HCT116 (cell line): Measurements from ENCODE around the gene TMSB4X. TPM values are rescaled to one million over a fixed set of nuclear protein-coding genes. Genes with fewer than 3 reads are reported as not detected.

ENCODE experiments used
- ATAC-seq: fragments of 200-7000 bp; cut with Tn5 transposase; 2 replicates; pipeline ENCODE4 v1.9.1; 2020; ENCODE audit warnings: mild to moderate bottlenecking, moderate library complexity
- BruUV-seq: library from RNA; stranded (reverse); fragments of 400-500 nt; replicated peaks from 2 replicates; lab custom pipeline; 2021; lab: Mats Ljungman, UMichigan
- CTCF ChIA-PET: fragments of 300-600 bp; sonication (Branson Sonifier 250); formaldehyde crosslinking; loops from one replicate; lab custom pipeline; 2021; ENCODE audit warnings: antibody characterized with exemption; lab: Charles Lee
- POLR2A ChIA-PET: fragments of 300-600, 350-600 bp; sonication (Branson Sonifier 250); formaldehyde crosslinking; loops from one replicate; lab custom pipeline; 2021; ENCODE audit warnings: antibody characterized with exemption; lab: Charles Lee
- RAD21 ChIA-PET, 2 experiments: fragments of 300-600 bp; sonication (Branson Sonifier 250); formaldehyde crosslinking; loops; one replicate each; lab custom pipeline; 2023; ENCODE audit warnings: low total read pairs in 2 of 2; ENCODE audit not compliant: uncharacterized antibody in 2 of 2, unreplicated experiment in 2 of 2, low non-redundant PET in 1 of 2; lab: Charles Lee
- DNase-seq: peaks from one replicate; pipeline ENCODE4 v3.0.0-alpha.2; 2010; ENCODE audit warnings: low read depth, low spot score
- H2AFZ ChIP-seq: fragments of 200-600 bp; shearing (Covaris generic), sonication (generic); 2 replicates; pipeline ENCODE4 v1.6.1; 2017; ENCODE audit warnings: low read depth, mixed run types, mixed read lengths, antibody characterized with exemption, low read length; ENCODE audit not compliant: poor library complexity, severe bottlenecking
- H3K27ac ChIP-seq: 2 replicates; pipeline ENCODE4 v1.5.1; 2012; ENCODE audit warnings: low read depth, low read length
- H3K27me3 ChIP-seq: fragments of 200-600 bp; sonication (generic); 2 replicates; pipeline ENCODE4 v1.6.1; 2016; ENCODE audit warnings: mixed run types, low read length, mixed read lengths; ENCODE audit not compliant: insufficient read depth
- H3K36me3 ChIP-seq, 2 experiments: fragments of 200-500 bp in 1 of 2; fragments of 200-600 bp in 1 of 2; sonication (Bioruptor generic) in 1 of 2; sonication (generic) in 1 of 2; 2 replicates each; pipeline versions ENCODE4 v1.5.1 to v1.6.1; 2014 to 2016; ENCODE audit warnings: low read length in 2 of 2, inconsistent platforms in 1 of 2, mixed read lengths in 1 of 2, mixed run types in 1 of 2; ENCODE audit not compliant: insufficient read depth in 2 of 2, control insufficient read depth in 1 of 2
- H3K4me1 ChIP-seq, 2 experiments: fragments of 200-600 bp in 1 of 2; sonication (generic) in 1 of 2; 2 replicates each; pipeline versions ENCODE4 v1.5.1 to v1.6.1; 2012 to 2017; ENCODE audit warnings: low read length in 2 of 2, inconsistent platforms in 1 of 2, mild to moderate bottlenecking in 1 of 2, mixed read lengths in 1 of 2, mixed run types in 1 of 2, moderate library complexity in 1 of 2; ENCODE audit not compliant: insufficient read depth in 2 of 2, control insufficient read depth in 1 of 2
- H3K4me2 ChIP-seq: fragments of 200-600 bp; sonication (generic); 2 replicates; pipeline ENCODE4 v1.6.1; 2017; ENCODE audit warnings: mixed run types, low read length, mixed read lengths
- H3K4me3 ChIP-seq, 2 experiments: fragments of 200-600 bp in 1 of 2; sonication (generic) in 1 of 2; replicated peaks in 1 of 2; 2 replicates each; pipeline ENCODE4 v1.5.1; 2011 to 2016; ENCODE audit warnings: low read length in 2 of 2, control low read depth in 1 of 2, low read depth in 1 of 2, mild to moderate bottlenecking in 1 of 2, mixed read lengths in 1 of 2, mixed run types in 1 of 2
- H3K79me2 ChIP-seq: fragments of 200-600 bp; sonication (generic); 2 replicates; pipeline ENCODE4 v1.6.1; 2017; ENCODE audit warnings: mild to moderate bottlenecking, mixed run types, low read length, moderate library complexity, mixed read lengths; ENCODE audit not compliant: insufficient read depth
- H3K9ac ChIP-seq: fragments of 200-600 bp; sonication (generic); 2 replicates; pipeline ENCODE4 v1.6.1; 2016; ENCODE audit warnings: low read length, mixed read lengths
- H3K9me2 ChIP-seq: fragments of 200-600 bp; sonication (generic), shearing (Covaris generic); 2 replicates; pipeline ENCODE4 v1.6.1; 2017; ENCODE audit warnings: mixed run types, mild to moderate bottlenecking, moderate library complexity; ENCODE audit not compliant: insufficient read depth
- H3K9me3 ChIP-seq, 2 experiments: fragments of 200-500 bp in 1 of 2; fragments of 200-600 bp in 1 of 2; sonication (Bioruptor generic) in 1 of 2; sonication (generic) in 1 of 2; 2 replicates each; pipeline ENCODE4 v1.6.1; 2014 to 2017; ENCODE audit warnings: low read length in 2 of 2, mixed read lengths in 2 of 2, inconsistent platforms in 1 of 2, low read depth in 1 of 2, mild to moderate bottlenecking in 1 of 2, mixed run types in 1 of 2, moderate library complexity in 1 of 2; ENCODE audit not compliant: control insufficient read depth in 1 of 2, insufficient read depth in 1 of 2
- H4K20me1 ChIP-seq: fragments of 200-600 bp; sonication (generic), shearing (Covaris generic); 2 replicates; pipeline ENCODE4 v1.6.1; 2017; ENCODE audit warnings: mixed run types, mild to moderate bottlenecking, moderate library complexity; ENCODE audit not compliant: insufficient read depth
- CBX3 ChIP-seq: IDR thresholded peaks from 2 replicates; pipeline ENCODE4 v1.6.1; 2012; ENCODE audit warnings: low read depth
- CEBPB ChIP-seq: IDR thresholded peaks from 2 replicates; pipeline ENCODE4 v1.6.1; 2012; ENCODE audit warnings: low read depth
- CTCF ChIP-seq, 3 experiments: fragments of 200-600 bp in 1 of 3; sonication (generic) in 1 of 3; IDR thresholded peaks in 2 of 3; conservative IDR thresholded peaks in 1 of 3; 2 replicates each; pipeline ENCODE4 v1.5.1; 2012 to 2017; ENCODE audit warnings: low read depth in 2 of 3, low read length in 2 of 3, antibody characterized with exemption in 1 of 3, borderline replicate concordance in 1 of 3, control low read depth in 1 of 3, mild to moderate bottlenecking in 1 of 3, mixed read lengths in 1 of 3, mixed run types in 1 of 3, moderate library complexity in 1 of 3; ENCODE audit not compliant: insufficient read depth in 1 of 3
- EGR1 ChIP-seq: IDR thresholded peaks from 2 replicates; pipeline ENCODE4 v1.6.1; 2012; ENCODE audit warnings: low read depth
- ELF1 ChIP-seq: IDR thresholded peaks from 2 replicates; pipeline ENCODE4 v1.6.1; 2012; ENCODE audit warnings: low read depth, borderline replicate concordance
- EZH2 ChIP-seq: fragments of 200-600 bp; sonication (generic); IDR thresholded peaks from 2 replicates; pipeline ENCODE4 v1.6.1; 2017; ENCODE audit warnings: antibody characterized with exemption, mixed run types
- EZH2phosphoT487 ChIP-seq: fragments of 200-600 bp; IDR thresholded peaks from 2 replicates; pipeline ENCODE4 v1.6.1; 2018; ENCODE audit warnings: antibody characterized with exemption, borderline replicate concordance
- FOSL1 ChIP-seq: IDR thresholded peaks from 2 replicates; pipeline ENCODE4 v1.6.1; 2012; ENCODE audit warnings: low read depth
- JUND ChIP-seq: IDR thresholded peaks from 2 replicates; pipeline ENCODE4 v1.6.1; 2012
- MAX ChIP-seq: IDR thresholded peaks from 2 replicates; pipeline ENCODE4 v1.6.1; 2012
- POLR2A ChIP-seq: IDR thresholded peaks from 2 replicates; pipeline ENCODE4 v1.7.0; 2011; ENCODE audit warnings: borderline replicate concordance; ENCODE audit not compliant: insufficient read depth, insufficient read length; ENCODE audit errors: extremely low read depth
- REST ChIP-seq: IDR thresholded peaks from 2 replicates; pipeline ENCODE4 v1.6.1; 2012; ENCODE audit warnings: low read depth
- SIN3A ChIP-seq: IDR thresholded peaks from 2 replicates; pipeline ENCODE4 v1.6.1; 2012; ENCODE audit warnings: low read depth
- SP1 ChIP-seq: IDR thresholded peaks from 2 replicates; pipeline ENCODE4 v1.6.1; 2012; ENCODE audit warnings: low read depth
- SRF ChIP-seq: IDR thresholded peaks from 2 replicates; pipeline ENCODE4 v1.6.1; 2012; ENCODE audit warnings: low read depth
- YY1 ChIP-seq: IDR thresholded peaks from 2 replicates; pipeline ENCODE4 v1.6.1; 2011; ENCODE audit warnings: low read length, low read depth, moderate library complexity, mild to moderate bottlenecking; ENCODE audit not compliant: insufficient replicate concordance; ENCODE audit errors: extremely low read depth
- ZFX ChIP-seq: fragments of 450-650 bp; IDR thresholded peaks from 2 replicates; pipeline ENCODE4 v1.6.1; 2017
- ZNF274 ChIP-seq: fragments of 200-500 bp; sonication (Bioruptor generic); IDR thresholded peaks from 2 replicates; pipeline ENCODE4 v1.6.1; 2014; ENCODE audit warnings: mild to moderate bottlenecking, low read depth, low read length, inconsistent platforms
- intact Hi-C: fragments of 100-400 bp; cut with micrococcal nuclease; formaldehyde crosslinking; loops from 2 replicates; pipeline ENCODE4 v1.10.0; 2022
- total RNA-seq: library from RNA; stranded (reverse); gene quantifications from one replicate; pipeline ENCODE4 v1.2.1, GENCODE V29; 2021; ENCODE audit not compliant: unreplicated experiment

The TMSB4X gene
- total RNA-seq, 1 experiment from 2014 or later: 407 TPM

- CTCF ChIA-PET: no interaction called here
- H3K4me2 ChIP-seq: no peak overlapping the region
- no peaks in the 10 kb centered on the region for H3K27me3 ChIP-seq
- no peaks in the 10 kb centered on the region for H4K20me1 ChIP-seq
- no peaks in the 10 kb centered on the region for H3K36me3 ChIP-seq
- POLR2A ChIA-PET: no interaction called here
- no peak overlapping the region for H2AFZ ChIP-seq
- H3K4me1 ChIP-seq: peaks cover 0 to 3% of the 10 kb centered on the region in 2 experiments; a peak in 1 of 4 replicates
- no peak overlapping the region for H3K27ac ChIP-seq
- RAD21 ChIA-PET: no interaction called here
- no peak overlapping the region for H3K9ac ChIP-seq
- no peaks in the 10 kb centered on the region for H3K9me2 ChIP-seq
- no peaks in the 10 kb centered on the region for H3K9me3 ChIP-seq
- intact Hi-C loops: no loop called here
- ATAC-seq (no peak), DNase-seq (no peak)
- H3K79me2 ChIP-seq: no peaks in the 10 kb centered on the region
- H3K4me3 ChIP-seq: no peak overlapping the region
- TF ChIP-seq ZFX: no peak
- TF ChIP-seq CTCF (IDR thresholded peaks at IDR 0.05 in 2 of 3, conservative IDR thresholded peaks at IDR 0.05 in 1 of 3; ENCODE audit: borderline replicate concordance in 1 of 3, insufficient read depth in 1 of 3, low read depth in 2 of 3, low read length in 2 of 3): no peak
- no peak for TF ChIP-seq CBX3
- no peak for TF ChIP-seq JUND
- no peak for TF ChIP-seq CEBPB
- no peak for TF ChIP-seq ELF1
- no peak for TF ChIP-seq EZH2
- TF ChIP-seq POLR2A: no peak
- TF ChIP-seq SRF: no peak
- no peak for TF ChIP-seq ZNF274
- BruUV-seq: no TSS peak
These were observed 34.9 kb downstream of the TMSB4X start for GRCh38 chrX:13009844-13010243.

GRCh38 chrX:13010546-13010945 is 35.6 kb downstream of the TMSB4X start:
- TF ChIP-seq EGR1: no peak
- TF ChIP-seq EZH2: no peak
- TF ChIP-seq SIN3A: no peak
- TF ChIP-seq ZFX: no peak
- TF ChIP-seq SP1: no peak
- TF ChIP-seq YY1: no peak
- no peak for TF ChIP-seq ELF1
- no peak for TF ChIP-seq FOSL1
- no peak for TF ChIP-seq CEBPB
- TF ChIP-seq ZNF274: no peak
- no peak for TF ChIP-seq REST
- no peak for TF ChIP-seq EZH2phosphoT487
- TF ChIP-seq MAX: no peak
- ChIA-PET POLR2A (no interaction called here), CTCF (no interaction called here), RAD21 (no interaction called here)
- H3K4me2 ChIP-seq: no peak overlapping the region
- intact Hi-C loops: no loop called here
- no peaks in the 10 kb centered on the region for H3K36me3 ChIP-seq
- H3K4me1 ChIP-seq: peaks cover 0 to 6% of the 10 kb centered on the region in 2 experiments; a peak in 1 of 4 replicates
- H4K20me1 ChIP-seq: no peaks in the 10 kb centered on the region
- H3K79me2 ChIP-seq: no peaks in the 10 kb centered on the region
- H3K27me3 ChIP-seq: no peaks in the 10 kb centered on the region
- no peak for ATAC-seq
- BruUV-seq: no TSS peak
- no peak overlapping the region for H2AFZ ChIP-seq
- no peaks in the 10 kb centered on the region for H3K9me2 ChIP-seq
- H3K4me3 ChIP-seq: no peak overlapping the region
- H3K27ac ChIP-seq: no peak overlapping the region
- DNase-seq: no peak
- H3K9me3 ChIP-seq: no peaks in the 10 kb centered on the region
- no peak overlapping the region for H3K9ac ChIP-seq
